ENCODE measurements around the gene FRMPD4.

Gene FRMPD4

DNA sequence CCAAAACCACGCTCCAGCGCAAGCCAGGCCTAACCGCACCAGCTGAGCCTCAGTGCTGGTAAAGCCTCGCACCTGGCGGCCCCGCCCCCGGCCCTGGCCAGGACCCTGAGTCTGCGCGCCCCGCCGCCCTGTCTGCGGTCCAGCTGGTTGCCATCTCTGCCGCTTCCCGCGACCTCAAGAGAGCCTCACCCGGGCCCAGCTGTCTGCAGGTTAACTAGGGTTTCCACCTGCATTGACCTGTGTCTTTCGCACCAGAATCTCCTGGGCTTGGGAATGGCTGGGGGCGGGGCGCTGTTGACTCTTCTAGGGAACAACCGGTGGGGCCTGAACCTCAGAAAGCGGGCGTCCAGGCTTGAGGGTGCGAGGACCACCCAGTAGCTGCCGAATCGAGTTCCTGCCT is 445.3 kb downstream of the FRMPD4 start:
- TF ChIP-seq, protein P1, sequence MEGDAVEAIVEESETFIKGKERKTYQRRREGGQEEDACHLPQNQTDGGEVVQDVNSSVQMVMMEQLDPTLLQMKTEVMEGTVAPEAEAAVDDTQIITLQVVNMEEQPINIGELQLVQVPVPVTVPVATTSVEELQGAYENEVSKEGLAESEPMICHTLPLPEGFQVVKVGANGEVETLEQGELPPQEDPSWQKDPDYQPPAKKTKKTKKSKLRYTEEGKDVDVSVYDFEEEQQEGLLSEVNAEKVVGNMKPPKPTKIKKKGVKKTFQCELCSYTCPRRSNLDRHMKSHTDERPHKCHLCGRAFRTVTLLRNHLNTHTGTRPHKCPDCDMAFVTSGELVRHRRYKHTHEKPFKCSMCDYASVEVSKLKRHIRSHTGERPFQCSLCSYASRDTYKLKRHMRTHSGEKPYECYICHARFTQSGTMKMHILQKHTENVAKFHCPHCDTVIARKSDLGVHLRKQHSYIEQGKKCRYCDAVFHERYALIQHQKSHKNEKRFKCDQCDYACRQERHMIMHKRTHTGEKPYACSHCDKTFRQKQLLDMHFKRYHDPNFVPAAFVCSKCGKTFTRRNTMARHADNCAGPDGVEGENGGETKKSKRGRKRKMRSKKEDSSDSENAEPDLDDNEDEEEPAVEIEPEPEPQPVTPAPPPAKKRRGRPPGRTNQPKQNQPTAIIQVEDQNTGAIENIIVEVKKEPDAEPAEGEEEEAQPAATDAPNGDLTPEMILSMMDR (IDR thresholded peaks at IDR 0.05), result no peak
- no peak for TF ChIP-seq ZFX (IDR thresholded peaks at IDR 0.05; ENCODE audit: borderline replicate concordance)
- no peak overlapping the region for H3K27ac ChIP-seq

- no peak for TF ChIP-seq ZFX (IDR thresholded peaks at IDR 0.05; ENCODE audit: borderline replicate concordance)
- TF ChIP-seq, protein P1 (IDR thresholded peaks at IDR 0.05), result no peak
- H3K27ac ChIP-seq, result no peak overlapping the region
Measured at GRCh38 chrX:12595720-12596119, 457.4 kb downstream of the FRMPD4 start.

- H3K27ac ChIP-seq, result no peak overlapping the region
- no peak for TF ChIP-seq ZFX (IDR thresholded peaks at IDR 0.05; ENCODE audit: borderline replicate concordance)
- TF ChIP-seq, protein P1 (IDR thresholded peaks at IDR 0.05), result no peak
Measured at GRCh38 chrX:12610079-12610478, 471.8 kb downstream of the FRMPD4 start.

DNA sequence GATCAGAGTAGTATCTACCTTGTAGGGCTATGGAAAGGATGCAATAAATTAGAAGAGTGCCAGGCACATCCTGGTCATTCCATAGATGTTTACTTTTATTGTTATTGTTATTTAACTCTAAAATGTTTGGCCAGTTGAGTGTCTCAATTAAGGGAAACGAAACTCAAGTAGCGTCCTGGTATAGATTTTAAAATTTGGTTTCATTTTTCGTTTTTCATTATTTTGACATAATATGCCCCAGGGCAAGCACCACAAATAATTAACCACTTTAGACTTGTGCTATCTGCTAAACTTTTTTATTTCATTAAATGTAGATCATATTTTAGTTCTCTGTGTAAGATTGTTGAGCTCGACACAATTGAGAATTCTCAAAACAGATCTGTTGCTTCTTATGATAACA is 473.2 kb downstream of the FRMPD4 start:
- H3K27ac ChIP-seq, result no peak overlapping the region
- TF ChIP-seq ZFX (IDR thresholded peaks at IDR 0.05; ENCODE audit: borderline replicate concordance), result no peak
- TF ChIP-seq, protein P1 (IDR thresholded peaks at IDR 0.05), result no peak

DNA sequence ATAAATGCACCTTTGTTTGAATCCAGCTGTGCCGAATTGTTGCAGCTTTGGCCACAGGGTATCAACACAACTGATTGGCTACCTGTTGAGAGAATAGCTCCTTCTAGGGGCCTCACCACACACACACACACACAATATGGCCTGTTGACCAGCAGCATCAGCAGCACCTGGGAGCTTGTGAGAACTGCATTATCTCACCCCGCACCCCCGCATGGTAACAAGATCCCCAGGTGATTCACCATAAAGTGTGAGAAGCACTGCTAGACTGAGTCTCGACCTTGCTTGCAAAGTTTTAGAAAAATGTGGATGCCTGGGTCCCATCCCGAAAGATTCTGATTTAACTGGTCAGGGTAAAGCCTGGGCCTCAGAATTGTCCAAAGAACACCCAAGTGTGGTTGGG is 476.0 kb downstream of the FRMPD4 start:
- H3K27ac ChIP-seq, result no peak overlapping the region
- no peak for TF ChIP-seq ZFX (IDR thresholded peaks at IDR 0.05; ENCODE audit: borderline replicate concordance)
- TF ChIP-seq, protein P1 (IDR thresholded peaks at IDR 0.05), result no peak

DNA sequence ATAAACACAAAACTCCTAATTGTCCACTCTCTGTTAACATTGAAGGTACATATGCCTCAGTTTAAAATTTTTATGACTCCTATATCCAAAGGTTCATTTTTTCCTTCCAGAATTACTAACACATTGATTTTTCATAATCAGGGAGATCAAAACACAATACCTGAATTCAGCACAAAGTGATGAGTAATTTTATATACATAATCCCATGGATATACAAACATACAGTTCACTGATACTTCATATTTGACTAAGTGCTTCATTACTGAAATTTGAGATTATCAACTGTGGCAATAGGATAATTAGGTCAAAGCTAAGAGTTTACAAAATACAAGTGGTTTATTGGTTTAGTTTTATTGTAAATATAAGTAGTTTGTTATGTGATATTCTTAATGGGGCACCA is 476.8 kb downstream of the FRMPD4 start:
- TF ChIP-seq ZFX (IDR thresholded peaks at IDR 0.05; ENCODE audit: borderline replicate concordance), result no peak
- TF ChIP-seq, protein P1 (IDR thresholded peaks at IDR 0.05), result no peak
- H3K27ac ChIP-seq, result no peak overlapping the region

- TF ChIP-seq, protein P1 (IDR thresholded peaks at IDR 0.05), result no peak
- TF ChIP-seq ZFX (IDR thresholded peaks at IDR 0.05; ENCODE audit: borderline replicate concordance), result no peak
- no peak overlapping the region for H3K27ac ChIP-seq
Measured at GRCh38 chrX:12617241-12617640, 479.0 kb downstream of the FRMPD4 start.

Measured in 22Rv1 (cell line).